Fibroblast of lung (primary cell): ENCODE results near the gene SGK1. TPM values are rescaled to one million over a fixed set of nuclear protein-coding genes. Genes with fewer than 3 reads are reported as not detected.

ENCODE experiments used
- DNase-seq, 2 donors: peaks; one replicate each; pipeline versions ENCODE4 v3.0.0 to v3.0.0-alpha.2; 2010; ENCODE audit warnings: low read depth in 2 of 2
- H2AFZ ChIP-seq: 2 replicates; pipeline ENCODE4 v1.5.1; 2012; ENCODE audit warnings: low read length, control low read depth, inconsistent platforms
- H3K27ac ChIP-seq: 2 replicates; pipeline ENCODE4 v1.5.1; 2011; ENCODE audit warnings: low read length, control low read depth; ENCODE audit not compliant: insufficient read depth
- H3K27me3 ChIP-seq: 2 replicates; pipeline ENCODE4 v1.5.1; 2011; ENCODE audit warnings: mild to moderate bottlenecking, low read length; ENCODE audit not compliant: control insufficient read depth, insufficient read depth
- H3K36me3 ChIP-seq: 2 replicates; pipeline ENCODE4 v1.5.1; 2011; ENCODE audit warnings: low read length; ENCODE audit not compliant: control insufficient read depth, insufficient read depth
- H3K4me1 ChIP-seq: 2 replicates; pipeline ENCODE4 v1.5.1; 2011; ENCODE audit warnings: low read length; ENCODE audit not compliant: control insufficient read depth, insufficient read depth; ENCODE audit errors: extremely low read depth
- H3K4me2 ChIP-seq: 2 replicates; pipeline ENCODE4 v1.5.1; 2011; ENCODE audit warnings: low read length, control low read depth; ENCODE audit not compliant: insufficient read depth; ENCODE audit errors: extremely low read depth
- H3K4me3 ChIP-seq, 4 experiments: fragments of 200-600 bp in 1 of 4; sonication (generic) in 1 of 4; replicated peaks in 1 of 4; 2 replicates each; pipeline ENCODE4 v1.5.1; 2011 to 2016; ENCODE audit warnings: low read length in 4 of 4, low read depth in 3 of 4, mild to moderate bottlenecking in 3 of 4, control low read depth in 2 of 4, inconsistent platforms in 1 of 4, mixed read lengths in 1 of 4; ENCODE audit not compliant: insufficient read depth in 1 of 4; ENCODE audit errors: control extremely low read depth in 1 of 4
- H3K79me2 ChIP-seq: 2 replicates; pipeline ENCODE4 v1.5.1; 2012; ENCODE audit warnings: mild to moderate bottlenecking, low read length, inconsistent platforms; ENCODE audit not compliant: control insufficient read depth, insufficient read depth
- H3K9ac ChIP-seq: 2 replicates; pipeline ENCODE4 v1.5.1; 2011; ENCODE audit warnings: mild to moderate bottlenecking, low read length, control low read depth; ENCODE audit not compliant: insufficient read depth
- H3K9me3 ChIP-seq: 2 replicates; pipeline ENCODE4 v1.5.1; 2012; ENCODE audit warnings: low read depth, low read length; ENCODE audit not compliant: control insufficient read depth, insufficient read depth
- H4K20me1 ChIP-seq: 2 replicates; pipeline ENCODE4 v1.5.1; 2011; ENCODE audit warnings: low read length; ENCODE audit not compliant: control insufficient read depth, insufficient read depth; ENCODE audit errors: extremely low read depth
- CTCF ChIP-seq, 2 donors: IDR thresholded peaks in 1 of 2; conservative IDR thresholded peaks in 1 of 2; 1 replicate in 1 of 2; 2 replicates in 1 of 2; pipeline ENCODE4 v1.5.1; 2011 to 2012; ENCODE audit warnings: low read length in 2 of 2, control low read depth in 1 of 2, inconsistent platforms in 1 of 2, low read depth in 1 of 2, mild to moderate bottlenecking in 1 of 2
- EZH2 ChIP-seq: IDR thresholded peaks from 2 replicates; pipeline ENCODE4 v1.5.1; 2012; ENCODE audit warnings: low read length, control low read depth, mild to moderate bottlenecking; ENCODE audit errors: missing control alignments
- polyA plus RNA-seq, 2 donors: library from polyadenylated mRNA; depleted of rRNA in 1 of 2; stranded (reverse) in 1 of 2; unstranded in 1 of 2; fragments of >200 nt; gene quantifications; 2 replicates each; pipeline ENCODE4 v1.2.1, GENCODE V29; 2011 to 2012; ENCODE audit warnings: missing spikeins in 1 of 2
- total RNA-seq: library from RNA; depleted of rRNA; stranded (reverse); fragments of >200 nt; gene quantifications from 2 replicates; pipeline ENCODE4 v1.2.1, GENCODE V29; 2014

SGK1 gene
- total and polyA plus RNA-seq, 2 donors (not counting 1 experiment from before 2014, with no cell fraction given) = 132 to 154 TPM

- H2AFZ ChIP-seq = peak overlapping the region; percentile 25
These were observed 67.9 kb downstream of the SGK1 start for GRCh38 chr6:134249759-134250602.

GRCh38 chr6:134249239-134249758 lies 68.6 kb downstream of the SGK1 start:
- no peaks in the 10 kb centered on the region for H3K4me1 ChIP-seq
- no peaks in the 10 kb centered on the region for H3K27me3 ChIP-seq
- peak in 1 of 2 donors; percentile 20 for DNase-seq
- H3K4me2 ChIP-seq = no peak overlapping the region
- no peak overlapping the region for H3K27ac ChIP-seq
- no peak overlapping the region for H2AFZ ChIP-seq
- TF ChIP-seq EZH2 (no peak), CTCF (conservative IDR thresholded peaks at IDR 0.05 in 1 of 2, IDR thresholded peaks at IDR 0.05 in 1 of 2; ENCODE audit: low read depth in 1 of 2, low read length in 2 of 2) (no peak)
- no peak overlapping the region for H3K4me3 ChIP-seq
- no peaks in the 10 kb centered on the region for H4K20me1 ChIP-seq
- no peaks in the 10 kb centered on the region for H3K79me2 ChIP-seq
- no peaks in the 10 kb centered on the region for H3K36me3 ChIP-seq
- no peak overlapping the region for H3K9ac ChIP-seq
- H3K9me3 ChIP-seq = no peaks in the 10 kb centered on the region

More at GRCh38 chr6:134249759-134250602, 67.9 kb downstream of the SGK1 start:
- TF ChIP-seq EZH2 = no peak
- no peak for TF ChIP-seq CTCF (conservative IDR thresholded peaks at IDR 0.05 in 1 of 2, IDR thresholded peaks at IDR 0.05 in 1 of 2; ENCODE audit: low read depth in 1 of 2, low read length in 2 of 2)
- H3K36me3 ChIP-seq = no peaks in the 10 kb centered on the region
- H4K20me1 ChIP-seq = no peaks in the 10 kb centered on the region
- DNase-seq = peak; percentile 54 to 85
- H3K79me2 ChIP-seq = no peaks in the 10 kb centered on the region
- H3K9ac ChIP-seq = no peak overlapping the region
- peak overlapping the region in 1 of 4 experiments; percentile 4 for H3K4me3 ChIP-seq
- H3K27ac ChIP-seq = no peak overlapping the region
- H3K9me3 ChIP-seq = no peaks in the 10 kb centered on the region
- no peaks in the 10 kb centered on the region for H3K27me3 ChIP-seq
- peak overlapping the region; percentile 21 for H3K4me2 ChIP-seq
- H3K4me1 ChIP-seq = no peaks in the 10 kb centered on the region

GRCh38 chr6:134247844-134248580 lies 69.9 kb downstream of the SGK1 start:
- H4K20me1 ChIP-seq = no peaks in the 10 kb centered on the region

More at GRCh38 chr6:134247844-134248580, 69.9 kb downstream of the SGK1 start:
- H3K9ac ChIP-seq = no peak overlapping the region
- DNase-seq = no peak
- no peak overlapping the region for H3K27ac ChIP-seq
- no peaks in the 10 kb centered on the region for H3K36me3 ChIP-seq
- H3K4me2 ChIP-seq = no peak overlapping the region
- no peaks in the 10 kb centered on the region for H3K27me3 ChIP-seq
- no peak overlapping the region for H3K4me3 ChIP-seq
- H2AFZ ChIP-seq = no peak overlapping the region
- no peaks in the 10 kb centered on the region for H3K4me1 ChIP-seq
- TF ChIP-seq CTCF (conservative IDR thresholded peaks at IDR 0.05 in 1 of 2, IDR thresholded peaks at IDR 0.05 in 1 of 2; ENCODE audit: low read depth in 1 of 2, low read length in 2 of 2) (no peak), EZH2 (no peak)
- H3K9me3 ChIP-seq = no peaks in the 10 kb centered on the region
- no peaks in the 10 kb centered on the region for H3K79me2 ChIP-seq
